ENCODE measurements around the gene CNOT9. TPM values are rescaled to one million over a fixed set of nuclear protein-coding genes. Genes with fewer than 3 reads are reported as not detected.

Gene CNOT9
- total RNA-seq, 1 experiment from 2014 or later: 86.8 TPM

DNA sequence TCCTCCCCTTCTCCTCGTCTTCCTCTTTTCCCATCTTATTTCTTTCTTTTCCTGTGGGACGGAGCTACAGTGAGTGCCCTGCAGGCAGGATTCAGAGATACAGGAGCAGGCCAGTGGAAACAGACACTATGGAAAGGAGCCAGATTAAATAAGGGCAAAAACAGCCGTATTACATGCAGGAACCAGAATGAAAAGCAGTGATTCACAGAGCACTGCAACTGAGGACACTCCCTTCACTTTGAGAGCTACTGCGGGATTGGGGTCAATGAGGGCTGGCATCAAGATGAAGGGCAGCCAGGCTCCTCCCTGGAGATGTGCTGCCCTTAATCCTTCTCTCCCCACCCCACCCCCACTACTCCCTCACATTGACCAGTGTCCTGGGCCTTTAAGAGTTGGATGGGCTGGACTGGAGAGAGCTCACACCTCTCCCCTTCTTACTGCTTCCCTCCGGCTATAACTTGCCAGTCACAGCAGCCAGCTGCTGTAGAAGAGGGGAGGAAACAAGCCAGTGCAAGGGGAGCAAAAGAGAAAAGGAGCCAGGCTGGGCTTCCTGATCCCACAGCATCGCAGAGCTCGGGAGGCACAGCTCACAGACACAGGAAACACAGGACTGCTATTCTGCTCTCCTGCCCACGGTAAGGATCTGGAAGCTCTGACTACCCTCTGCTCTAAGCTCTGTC lies 38.9 kb downstream of the CNOT9 start, which contains the start of gene PLCD4:
TSS of gene PLCD4 (plus strand) at position 464 of the 680 bp plus-strand sequence. CDS start 7,841 bp downstream, outside the sequence.
- ChIA-PET CTCF (no interaction called here), POLR2A (ENCODE audit: unreplicated experiment) (interaction anchor here (0.5 to 0.6 kb wide), 2 partner anchors 40 to 52 kb away, joined by 3 to 5 read pairs; partner anchors contain the start of genes BCS1L and ZNF142)
- DNase-seq (peak; percentile 65), ATAC-seq (peak; percentile 82)
- no peak for TF ChIP-seq EZH2phosphoT487 (IDR thresholded peaks at IDR 0.05; ENCODE audit: borderline replicate concordance, low read length)
- TF ChIP-seq, protein P1, sequence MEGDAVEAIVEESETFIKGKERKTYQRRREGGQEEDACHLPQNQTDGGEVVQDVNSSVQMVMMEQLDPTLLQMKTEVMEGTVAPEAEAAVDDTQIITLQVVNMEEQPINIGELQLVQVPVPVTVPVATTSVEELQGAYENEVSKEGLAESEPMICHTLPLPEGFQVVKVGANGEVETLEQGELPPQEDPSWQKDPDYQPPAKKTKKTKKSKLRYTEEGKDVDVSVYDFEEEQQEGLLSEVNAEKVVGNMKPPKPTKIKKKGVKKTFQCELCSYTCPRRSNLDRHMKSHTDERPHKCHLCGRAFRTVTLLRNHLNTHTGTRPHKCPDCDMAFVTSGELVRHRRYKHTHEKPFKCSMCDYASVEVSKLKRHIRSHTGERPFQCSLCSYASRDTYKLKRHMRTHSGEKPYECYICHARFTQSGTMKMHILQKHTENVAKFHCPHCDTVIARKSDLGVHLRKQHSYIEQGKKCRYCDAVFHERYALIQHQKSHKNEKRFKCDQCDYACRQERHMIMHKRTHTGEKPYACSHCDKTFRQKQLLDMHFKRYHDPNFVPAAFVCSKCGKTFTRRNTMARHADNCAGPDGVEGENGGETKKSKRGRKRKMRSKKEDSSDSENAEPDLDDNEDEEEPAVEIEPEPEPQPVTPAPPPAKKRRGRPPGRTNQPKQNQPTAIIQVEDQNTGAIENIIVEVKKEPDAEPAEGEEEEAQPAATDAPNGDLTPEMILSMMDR (conservative IDR thresholded peaks at IDR 0.05; ENCODE audit: low read depth, low read length): no peak
- no peak for TF ChIP-seq EZH2 (IDR thresholded peaks at IDR 0.05; ENCODE audit: low read length, unreplicated experiment)
- H3K9ac ChIP-seq (ENCODE audit: low read length): no peak within 1 kb of the TSS
- intact Hi-C loops (cut with micrococcal nuclease): loop anchor here (5.0 kb wide), 1 partner anchor 40 kb away; the partner anchor contains the start of genes CNOT9 and USP37
- no peaks in the 10 kb centered on the region for H4K20me1 ChIP-seq (ENCODE audit: low read length)
- H3K9me2 ChIP-seq (replicated peaks; ENCODE audit: low read length): no peaks in the 10 kb centered on the region
- peaks cover 24% of the 10 kb centered on the region for H3K4me1 ChIP-seq (ENCODE audit: insufficient read depth, low read length)
- BruUV-seq (replicated peaks): no TSS peak
- H3K4me2 ChIP-seq (ENCODE audit: low read length): peak within 1 kb of the TSS; percentile 39
- H3K9me3 ChIP-seq (ENCODE audit: low read length): no peaks in the 10 kb centered on the region
- no peaks in the 10 kb centered on the region for H3K36me3 ChIP-seq (ENCODE audit: low read depth, low read length)
- no peaks in the 10 kb centered on the region for H3K27me3 ChIP-seq (ENCODE audit: low read length)
- H2AFZ ChIP-seq (ENCODE audit: low read length): peak within 1 kb of the TSS; percentile 49
- no peaks in the 10 kb centered on the region for H3F3A ChIP-seq (ENCODE audit: low read length, unreplicated experiment)
- 0 out of 2 replicates have a peak within 1 kb of the TSS, but pooled peaks have one; percentile 5 for H3K27ac ChIP-seq (ENCODE audit: low read length)
- H3K79me2 ChIP-seq (ENCODE audit: low read length): no peaks in the 10 kb centered on the region
- H3K4me3 ChIP-seq (ENCODE audit: low read length): peak within 1 kb of the TSS; percentile 4; the same call in 1 of the 2 replicates

DNA sequence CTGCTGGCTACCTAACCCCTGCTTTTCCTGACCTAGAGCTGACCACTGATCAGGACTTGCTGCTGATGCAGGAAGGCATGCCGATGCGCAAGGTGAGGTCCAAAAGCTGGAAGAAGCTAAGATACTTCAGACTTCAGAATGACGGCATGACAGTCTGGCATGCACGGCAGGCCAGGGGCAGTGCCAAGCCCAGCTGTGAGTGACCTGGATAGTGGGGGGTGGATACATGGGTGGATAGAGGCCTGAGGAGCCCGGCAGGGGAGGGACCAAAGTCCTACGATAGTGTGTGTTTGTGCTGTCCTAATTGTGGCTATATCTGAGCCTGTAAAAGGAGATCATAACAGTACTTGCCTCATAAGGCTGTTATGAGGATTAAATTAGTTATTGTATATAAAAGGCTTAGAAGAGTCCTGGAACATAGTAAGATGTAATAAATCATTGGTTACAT lies 47.3 kb downstream of the CNOT9 start:
- CTCF ChIA-PET: no interaction called here
- Histone ChIP-seq H3K9me2 (replicated peaks; ENCODE audit: low read length) (no peaks in the 10 kb centered on the region), H3K27me3 (ENCODE audit: low read length) (no peaks in the 10 kb centered on the region), H3K4me2 (ENCODE audit: low read length) (no peak overlapping the region), H3K36me3 (ENCODE audit: low read depth, low read length) (no peaks in the 10 kb centered on the region), H3F3A (ENCODE audit: low read length, unreplicated experiment) (no peaks in the 10 kb centered on the region), H3K4me1 (ENCODE audit: insufficient read depth, low read length) (no peaks in the 10 kb centered on the region), H3K9ac (ENCODE audit: low read length) (no peak overlapping the region), H3K79me2 (ENCODE audit: low read length) (no peaks in the 10 kb centered on the region), H2AFZ (ENCODE audit: low read length) (no peak overlapping the region), H4K20me1 (ENCODE audit: low read length) (no peaks in the 10 kb centered on the region), H3K9me3 (ENCODE audit: low read length) (no peaks in the 10 kb centered on the region), H3K27ac (ENCODE audit: low read length) (no peak overlapping the region), H3K4me3 (ENCODE audit: low read length) (no peak overlapping the region)
- no peak for DNase-seq
- no TSS peak for BruUV-seq (replicated peaks)
- POLR2A ChIA-PET (ENCODE audit: unreplicated experiment): no interaction called here
- intact Hi-C loops (cut with micrococcal nuclease): no loop called here
- no peak for TF ChIP-seq EZH2phosphoT487 (IDR thresholded peaks at IDR 0.05; ENCODE audit: borderline replicate concordance, low read length)
- no peak for TF ChIP-seq EZH2 (IDR thresholded peaks at IDR 0.05; ENCODE audit: low read length, unreplicated experiment)
- TF ChIP-seq, protein P1 (conservative IDR thresholded peaks at IDR 0.05; ENCODE audit: low read depth, low read length): no peak
- no peak for ATAC-seq
